C4-2B (cell line): ENCODE measurements around the gene OCEL1.

Source experiments
- CTCF ChIP-seq: fragments of 450-650 bp; conservative IDR thresholded peaks from 2 replicates; pipeline ENCODE4 v1.5.1; 2017; ENCODE audit warnings: mild to moderate bottlenecking
- ZFX ChIP-seq: fragments of 450-650 bp; IDR thresholded peaks from 2 replicates; pipeline ENCODE4 v1.6.1; 2017

- TF ChIP-seq CTCF (no peak), ZFX (no peak)
Observed at GRCh38 chr19:17178291-17178690, 47.7 kb upstream of the OCEL1 start.
